HEK293 (cell line): ENCODE measurements around the gene CAPN8.

Experiments
- WT1 ChIP-seq: fragments of 450-650 bp; formaldehyde crosslinking; IDR thresholded peaks from 2 replicates; pipeline ENCODE4 v1.5.1; 2016; ENCODE audit warnings: missing biosample characterization, missing genetic modification characterization
- YY2 ChIP-seq: fragments of 450-650 bp; formaldehyde crosslinking; IDR thresholded peaks from 2 replicates; pipeline ENCODE4 v1.5.1; 2016; ENCODE audit warnings: missing biosample characterization, missing genetic modification characterization
- ZNF169 ChIP-seq: fragments of 450-650 bp; formaldehyde crosslinking; IDR thresholded peaks from 2 replicates; pipeline ENCODE4 v1.5.1; 2016; ENCODE audit warnings: missing biosample characterization, missing genetic modification characterization
- ZNF184 ChIP-seq: fragments of 450-650 bp; IDR thresholded peaks from 2 replicates; pipeline ENCODE4 v1.5.1; 2018; ENCODE audit warnings: missing biosample characterization, mild to moderate bottlenecking, missing genetic modification characterization
- ZNF660 ChIP-seq: fragments of 450-650 bp; IDR thresholded peaks from 2 replicates; pipeline ENCODE4 v1.5.1; 2018; ENCODE audit warnings: missing biosample characterization, mild to moderate bottlenecking, missing genetic modification characterization
- ZNF785 ChIP-seq: fragments of 450-650 bp; formaldehyde crosslinking; IDR thresholded peaks from 2 replicates; pipeline ENCODE4 v1.5.1; 2016; ENCODE audit warnings: missing biosample characterization, missing genetic modification characterization
- TF ChIP-seq, protein P1 (sequence below): fragments of 450-650 bp; formaldehyde crosslinking; IDR thresholded peaks from 2 replicates; pipeline ENCODE4 v1.5.1; 2017; ENCODE audit warnings: missing biosample characterization, missing genetic modification characterization
- TF ChIP-seq, protein P2 (sequence below): fragments of 450-650 bp; formaldehyde crosslinking; IDR thresholded peaks from 2 replicates; pipeline ENCODE4 v1.5.1; 2016; ENCODE audit warnings: missing biosample characterization, missing genetic modification characterization
- TF ChIP-seq, protein P3 (sequence below): fragments of 450-650 bp; formaldehyde crosslinking; optimal IDR thresholded peaks from 2 replicates; pipeline ENCODE3; 2016; ENCODE audit warnings: missing biosample characterization, mild to moderate bottlenecking, missing genetic modification characterization

Gene CAPN8

DNA sequence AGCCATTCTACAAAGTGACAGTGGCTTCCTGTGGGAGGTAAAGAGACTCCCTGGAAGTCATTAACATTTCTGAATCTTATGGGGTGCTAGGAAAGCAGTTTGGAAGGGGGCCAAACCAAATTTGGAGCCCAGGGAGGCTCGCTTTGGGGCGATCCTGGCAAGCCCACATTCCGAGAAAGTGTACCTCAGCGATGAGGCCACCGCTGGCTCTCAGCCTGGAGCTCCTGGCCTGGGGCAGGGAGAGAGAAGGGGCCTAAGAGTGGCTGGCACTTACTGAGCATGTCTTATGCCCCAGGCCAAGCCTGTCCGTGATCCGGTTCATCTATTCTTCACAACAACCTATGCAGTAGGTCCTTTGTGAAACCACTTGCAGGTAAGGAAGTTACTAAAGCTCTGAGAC, 173.5 kb downstream of the CAPN8 start (continued):
- TF ChIP-seq, protein P1, sequence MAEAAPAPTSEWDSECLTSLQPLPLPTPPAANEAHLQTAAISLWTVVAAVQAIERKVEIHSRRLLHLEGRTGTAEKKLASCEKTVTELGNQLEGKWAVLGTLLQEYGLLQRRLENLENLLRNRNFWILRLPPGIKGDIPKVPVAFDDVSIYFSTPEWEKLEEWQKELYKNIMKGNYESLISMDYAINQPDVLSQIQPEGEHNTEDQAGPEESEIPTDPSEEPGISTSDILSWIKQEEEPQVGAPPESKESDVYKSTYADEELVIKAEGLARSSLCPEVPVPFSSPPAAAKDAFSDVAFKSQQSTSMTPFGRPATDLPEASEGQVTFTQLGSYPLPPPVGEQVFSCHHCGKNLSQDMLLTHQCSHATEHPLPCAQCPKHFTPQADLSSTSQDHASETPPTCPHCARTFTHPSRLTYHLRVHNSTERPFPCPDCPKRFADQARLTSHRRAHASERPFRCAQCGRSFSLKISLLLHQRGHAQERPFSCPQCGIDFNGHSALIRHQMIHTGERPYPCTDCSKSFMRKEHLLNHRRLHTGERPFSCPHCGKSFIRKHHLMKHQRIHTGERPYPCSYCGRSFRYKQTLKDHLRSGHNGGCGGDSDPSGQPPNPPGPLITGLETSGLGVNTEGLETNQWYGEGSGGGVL (tag by site-specific recombination), result no peak
- no peak for TF ChIP-seq YY2 (tag by site-specific recombination)
- TF ChIP-seq ZNF169 (tag by site-specific recombination), result no peak
- peak; percentile 85 for TF ChIP-seq WT1 (tag by site-specific recombination)
- TF ChIP-seq, protein P2, sequence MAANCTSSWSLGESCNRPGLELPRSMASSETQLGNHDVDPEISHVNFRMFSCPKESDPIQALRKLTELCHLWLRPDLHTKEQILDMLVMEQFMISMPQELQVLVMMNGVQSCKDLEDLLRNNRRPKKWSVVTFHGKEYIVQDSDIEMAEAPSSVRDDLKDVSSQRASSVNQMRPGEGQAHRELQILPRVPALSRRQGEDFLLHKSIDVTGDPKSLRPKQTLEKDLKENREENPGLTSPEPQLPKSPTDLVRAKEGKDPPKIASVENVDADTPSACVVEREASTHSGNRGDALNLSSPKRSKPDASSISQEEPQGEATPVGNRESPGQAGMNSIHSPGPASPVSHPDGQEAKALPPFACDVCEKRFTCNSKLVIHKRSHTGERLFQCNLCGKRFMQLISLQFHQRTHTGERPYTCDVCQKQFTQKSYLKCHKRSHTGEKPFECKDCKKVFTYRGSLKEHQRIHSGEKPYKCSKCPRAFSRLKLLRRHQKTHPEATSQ (tag by site-specific recombination), result no peak
- TF ChIP-seq, protein P3, sequence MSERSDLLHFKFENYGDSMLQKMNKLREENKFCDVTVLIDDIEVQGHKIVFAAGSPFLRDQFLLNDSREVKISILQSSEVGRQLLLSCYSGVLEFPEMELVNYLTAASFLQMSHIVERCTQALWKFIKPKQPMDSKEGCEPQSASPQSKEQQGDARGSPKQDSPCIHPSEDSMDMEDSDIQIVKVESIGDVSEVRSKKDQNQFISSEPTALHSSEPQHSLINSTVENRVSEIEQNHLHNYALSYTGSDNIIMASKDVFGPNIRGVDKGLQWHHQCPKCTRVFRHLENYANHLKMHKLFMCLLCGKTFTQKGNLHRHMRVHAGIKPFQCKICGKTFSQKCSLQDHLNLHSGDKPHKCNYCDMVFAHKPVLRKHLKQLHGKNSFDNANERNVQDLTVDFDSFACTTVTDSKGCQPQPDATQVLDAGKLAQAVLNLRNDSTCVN (tag by site-specific recombination), result no peak
- TF ChIP-seq ZNF660, result peak; percentile 81
- no peak for TF ChIP-seq ZNF785
- TF ChIP-seq ZNF184 (tag by site-specific recombination), result peak; percentile 73; the same call in 1 of the 2 replicates
